WERI-Rb-1 (cell line): Measurements from ENCODE around the gene MESD.
A peak's percentile ranks its signal among the peaks of the same experiment; 100 is the strongest.

Experiments
- DNase-seq: peaks from one replicate; pipeline ENCODE4 v3.0.0-alpha.2; 2020
- H3K27ac ChIP-seq: fragments of 250-450 bp; sonication (Bioruptor Pico); 2 replicates; pipeline ENCODE4 v1.5.1; 2020; ENCODE audit warnings: mild to moderate bottlenecking, moderate library complexity
- H3K27me3 ChIP-seq: fragments of 250-450 bp; sonication (Bioruptor Pico); 2 replicates; pipeline ENCODE4 v1.5.1; 2021; ENCODE audit warnings: mild to moderate bottlenecking, low read depth, moderate library complexity; ENCODE audit not compliant: insufficient read depth, severe bottlenecking
- H3K36me3 ChIP-seq: fragments of 250-450 bp; sonication (Bioruptor Pico); 2 replicates; pipeline ENCODE4 v1.5.1; 2020; ENCODE audit warnings: mild to moderate bottlenecking, moderate library complexity
- H3K4me3 ChIP-seq: 2 replicates; pipeline ENCODE4 v1.5.1; 2011; ENCODE audit warnings: low read depth, mild to moderate bottlenecking, control low read depth, low read length
- H3K9me3 ChIP-seq: fragments of 250-450 bp; sonication (Bioruptor Pico); 2 replicates; pipeline ENCODE4 v1.5.1; 2021; ENCODE audit warnings: mild to moderate bottlenecking, moderate library complexity; ENCODE audit not compliant: severe bottlenecking
- TF ChIP-seq, protein P1 (sequence below): IDR thresholded peaks from 2 replicates; pipeline ENCODE4 v1.5.1; 2011; ENCODE audit warnings: low read depth, mild to moderate bottlenecking, control low read depth, inconsistent platforms, low read length

MESD gene

GRCh38 chr15:81000144-81000623 is 10.6 kb upstream of the MESD start:
- H3K4me3 ChIP-seq: peak overlapping the region; percentile 83
- peak overlapping the region; percentile 91 for H3K27ac ChIP-seq
- no peaks in the 10 kb centered on the region for H3K9me3 ChIP-seq
- H3K36me3 ChIP-seq: peaks cover 20% of the 10 kb centered on the region
- no peaks in the 10 kb centered on the region for H3K27me3 ChIP-seq
- TF ChIP-seq, protein P1, sequence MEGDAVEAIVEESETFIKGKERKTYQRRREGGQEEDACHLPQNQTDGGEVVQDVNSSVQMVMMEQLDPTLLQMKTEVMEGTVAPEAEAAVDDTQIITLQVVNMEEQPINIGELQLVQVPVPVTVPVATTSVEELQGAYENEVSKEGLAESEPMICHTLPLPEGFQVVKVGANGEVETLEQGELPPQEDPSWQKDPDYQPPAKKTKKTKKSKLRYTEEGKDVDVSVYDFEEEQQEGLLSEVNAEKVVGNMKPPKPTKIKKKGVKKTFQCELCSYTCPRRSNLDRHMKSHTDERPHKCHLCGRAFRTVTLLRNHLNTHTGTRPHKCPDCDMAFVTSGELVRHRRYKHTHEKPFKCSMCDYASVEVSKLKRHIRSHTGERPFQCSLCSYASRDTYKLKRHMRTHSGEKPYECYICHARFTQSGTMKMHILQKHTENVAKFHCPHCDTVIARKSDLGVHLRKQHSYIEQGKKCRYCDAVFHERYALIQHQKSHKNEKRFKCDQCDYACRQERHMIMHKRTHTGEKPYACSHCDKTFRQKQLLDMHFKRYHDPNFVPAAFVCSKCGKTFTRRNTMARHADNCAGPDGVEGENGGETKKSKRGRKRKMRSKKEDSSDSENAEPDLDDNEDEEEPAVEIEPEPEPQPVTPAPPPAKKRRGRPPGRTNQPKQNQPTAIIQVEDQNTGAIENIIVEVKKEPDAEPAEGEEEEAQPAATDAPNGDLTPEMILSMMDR: no peak
- DNase-seq: no peak

DNA sequence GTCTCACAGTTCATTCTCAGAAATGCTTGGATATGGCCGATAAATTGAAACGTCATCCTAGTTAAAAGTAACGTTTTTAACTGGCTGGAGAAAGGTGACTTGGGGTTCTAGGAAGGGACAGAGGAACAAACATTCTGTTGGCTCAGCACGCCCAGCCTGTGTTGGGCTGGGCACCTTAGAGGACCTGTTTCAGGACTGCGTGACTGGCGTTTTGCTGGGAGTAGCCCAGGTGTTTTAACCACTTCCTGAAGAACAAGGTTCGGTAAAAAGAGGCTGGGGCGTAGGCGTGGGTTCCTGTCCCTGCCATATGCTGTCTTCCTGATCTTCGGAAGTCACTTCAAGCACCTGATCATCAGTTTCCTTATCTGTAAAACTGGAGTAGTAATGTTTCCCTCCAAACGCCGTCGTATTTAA is 10.0 kb upstream of the MESD start:
- H3K9me3 ChIP-seq: no peaks in the 10 kb centered on the region
- no peak for DNase-seq
- no peak overlapping the region for H3K27ac ChIP-seq
- peaks cover 20% of the 10 kb centered on the region for H3K36me3 ChIP-seq
- no peaks in the 10 kb centered on the region for H3K27me3 ChIP-seq
- H3K4me3 ChIP-seq: no peak overlapping the region
- TF ChIP-seq, protein P1: no peak

GRCh38 chr15:80998251-80998650 is 8.6 kb upstream of the MESD start:
- no peak for DNase-seq
- H3K9me3 ChIP-seq: no peaks in the 10 kb centered on the region
- H3K36me3 ChIP-seq: peaks cover 10% of the 10 kb centered on the region
- TF ChIP-seq, protein P1: no peak
- no peaks in the 10 kb centered on the region for H3K27me3 ChIP-seq
- H3K27ac ChIP-seq: no peak overlapping the region
- H3K4me3 ChIP-seq: no peak overlapping the region

DNA sequence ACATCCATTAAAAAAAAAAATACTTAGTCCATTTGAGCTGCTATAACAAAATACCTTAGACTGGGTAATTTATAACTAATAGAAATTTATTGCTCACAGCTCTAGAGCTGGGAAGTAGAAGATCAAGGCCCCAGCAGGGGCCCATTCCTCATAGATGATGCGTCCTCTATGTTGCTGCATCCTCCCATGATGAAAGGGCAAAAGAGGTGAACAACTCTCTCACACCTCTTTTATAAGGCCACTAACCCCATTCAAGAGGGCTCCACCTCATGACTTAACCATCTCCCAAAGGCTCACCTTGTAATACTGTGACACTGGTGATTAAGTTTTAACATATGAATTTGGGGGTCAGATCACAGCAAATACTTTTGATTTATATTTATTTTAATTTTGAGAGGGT is 8.1 kb upstream of the MESD start:
- TF ChIP-seq, protein P1: no peak
- Histone ChIP-seq H3K27ac (no peak overlapping the region), H3K4me3 (no peak overlapping the region)

GRCh38 chr15:80996247-80996646 is 6.6 kb upstream of the MESD start:
- Histone ChIP-seq H3K27ac (no peak overlapping the region), H3K9me3 (no peaks in the 10 kb centered on the region), H3K36me3 (no peaks in the 10 kb centered on the region), H3K4me3 (no peak overlapping the region), H3K27me3 (no peaks in the 10 kb centered on the region)
- DNase-seq: peak; percentile 24
- TF ChIP-seq, protein P1: peak; percentile 83

More for the DNA sequence above, 8.1 kb upstream of the MESD start:
- no peaks in the 10 kb centered on the region for H3K9me3 ChIP-seq
- H3K36me3 ChIP-seq: peaks cover 6% of the 10 kb centered on the region
- H3K27me3 ChIP-seq: no peaks in the 10 kb centered on the region
- DNase-seq: no peak

GRCh38 chr15:80992441-80992840 is 2.8 kb upstream of the MESD start:
- no peaks in the 10 kb centered on the region for H3K9me3 ChIP-seq
- no peaks in the 10 kb centered on the region; the same call in 1 of the 2 replicates for H3K36me3 ChIP-seq
- no peak overlapping the region for H3K4me3 ChIP-seq
- H3K27me3 ChIP-seq: no peaks in the 10 kb centered on the region
- H3K27ac ChIP-seq: no peak overlapping the region
- TF ChIP-seq, protein P1: no peak
- no peak for DNase-seq
